KMS-11 (cell line): ENCODE data around the gene ZNRF4.
"Not testable (repeated sequence)": the region's sequence is repeated elsewhere in the genome, so short reads cannot be mapped to it uniquely, and the experiment has no call there.

Experiments
- H2AFZ ChIP-seq: fragments of 200-600 bp; sonication (generic); 2 replicates; pipeline ENCODE4 v1.6.1; 2016; ENCODE audit warnings: antibody characterized with exemption, mixed run types, low read depth
- H3K27ac ChIP-seq: fragments of 200-600 bp; sonication (generic); 2 replicates; pipeline ENCODE4 v1.6.1; 2016; ENCODE audit warnings: mild to moderate bottlenecking, mixed run types
- H3K27me3 ChIP-seq: fragments of 200-600 bp; sonication (generic); 2 replicates; pipeline ENCODE4 v1.6.1; 2017; ENCODE audit warnings: mild to moderate bottlenecking, low read depth, mixed run types, moderate library complexity; ENCODE audit not compliant: insufficient read depth
- H3K36me3 ChIP-seq: fragments of 200-600 bp; sonication (generic); 2 replicates; pipeline ENCODE4 v1.6.1; 2017; ENCODE audit warnings: mild to moderate bottlenecking, mixed run types; ENCODE audit not compliant: insufficient read depth
- H3K4me1 ChIP-seq: fragments of 200-600 bp; sonication (generic); 2 replicates; pipeline ENCODE4 v1.6.1; 2016; ENCODE audit warnings: mild to moderate bottlenecking, low read depth, mixed run types; ENCODE audit not compliant: poor library complexity, severe bottlenecking
- H3K4me2 ChIP-seq: fragments of 200-600 bp; sonication (generic); 2 replicates; pipeline ENCODE4 v1.7.0; 2016; ENCODE audit warnings: mild to moderate bottlenecking, mixed run types
- H3K4me3 ChIP-seq: fragments of 200-600 bp; sonication (generic); IDR thresholded peaks from 2 replicates; pipeline ENCODE4 v1.6.1; 2017; ENCODE audit warnings: low read depth, low read length, mixed read lengths; ENCODE audit not compliant: insufficient read depth
- H3K79me2 ChIP-seq: fragments of 200-600 bp; sonication (generic); 2 replicates; pipeline ENCODE4 v1.6.1; 2016; ENCODE audit warnings: low read depth, mixed run types; ENCODE audit not compliant: insufficient read depth
- H3K9ac ChIP-seq: fragments of 200-600 bp; sonication (generic); 2 replicates; pipeline ENCODE4 v1.6.1; 2016; ENCODE audit warnings: mild to moderate bottlenecking, mixed run types
- H4K20me1 ChIP-seq: fragments of 200-600 bp; sonication (generic); 2 replicates; pipeline ENCODE4 v1.6.1; 2016; ENCODE audit warnings: mild to moderate bottlenecking, mixed run types; ENCODE audit not compliant: insufficient read depth
- TF ChIP-seq, protein P1 (sequence below): fragments of 200-600 bp; sonication (generic); conservative IDR thresholded peaks from 2 replicates; pipeline ENCODE4 v1.6.1; 2017; ENCODE audit warnings: low read depth, mild to moderate bottlenecking, antibody characterized with exemption, low read length, moderate library complexity, mixed read lengths

ZNRF4 gene

DNA sequence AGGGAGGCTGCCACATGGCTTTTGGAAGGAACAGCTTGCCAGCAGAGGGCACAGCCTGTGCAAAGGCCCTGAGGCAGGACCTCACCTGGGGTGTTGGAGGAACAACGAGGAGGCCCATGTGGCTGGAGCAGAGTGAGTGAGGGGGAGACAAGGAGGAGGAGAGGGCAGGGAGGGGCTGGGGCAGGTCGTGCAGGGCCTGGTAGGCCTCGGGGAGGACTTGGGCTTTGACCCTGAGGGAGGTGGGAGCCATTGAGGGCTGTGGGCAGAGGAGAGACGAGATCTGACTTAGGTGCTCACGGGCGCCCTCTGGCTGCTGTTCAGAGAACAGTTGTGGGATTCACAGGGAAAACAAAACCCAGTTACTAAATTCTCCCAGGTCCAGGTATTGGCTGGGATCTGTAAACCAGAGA lies 25.2 kb downstream of the ZNRF4 start:
- Histone ChIP-seq H3K27me3 (peaks cover 14% of the 10 kb centered on the region; the same call in 1 of the 2 replicates), H3K79me2 (no peaks in the 10 kb centered on the region)
- TF ChIP-seq, protein P1, sequence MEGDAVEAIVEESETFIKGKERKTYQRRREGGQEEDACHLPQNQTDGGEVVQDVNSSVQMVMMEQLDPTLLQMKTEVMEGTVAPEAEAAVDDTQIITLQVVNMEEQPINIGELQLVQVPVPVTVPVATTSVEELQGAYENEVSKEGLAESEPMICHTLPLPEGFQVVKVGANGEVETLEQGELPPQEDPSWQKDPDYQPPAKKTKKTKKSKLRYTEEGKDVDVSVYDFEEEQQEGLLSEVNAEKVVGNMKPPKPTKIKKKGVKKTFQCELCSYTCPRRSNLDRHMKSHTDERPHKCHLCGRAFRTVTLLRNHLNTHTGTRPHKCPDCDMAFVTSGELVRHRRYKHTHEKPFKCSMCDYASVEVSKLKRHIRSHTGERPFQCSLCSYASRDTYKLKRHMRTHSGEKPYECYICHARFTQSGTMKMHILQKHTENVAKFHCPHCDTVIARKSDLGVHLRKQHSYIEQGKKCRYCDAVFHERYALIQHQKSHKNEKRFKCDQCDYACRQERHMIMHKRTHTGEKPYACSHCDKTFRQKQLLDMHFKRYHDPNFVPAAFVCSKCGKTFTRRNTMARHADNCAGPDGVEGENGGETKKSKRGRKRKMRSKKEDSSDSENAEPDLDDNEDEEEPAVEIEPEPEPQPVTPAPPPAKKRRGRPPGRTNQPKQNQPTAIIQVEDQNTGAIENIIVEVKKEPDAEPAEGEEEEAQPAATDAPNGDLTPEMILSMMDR, result peak; percentile 60

DNA sequence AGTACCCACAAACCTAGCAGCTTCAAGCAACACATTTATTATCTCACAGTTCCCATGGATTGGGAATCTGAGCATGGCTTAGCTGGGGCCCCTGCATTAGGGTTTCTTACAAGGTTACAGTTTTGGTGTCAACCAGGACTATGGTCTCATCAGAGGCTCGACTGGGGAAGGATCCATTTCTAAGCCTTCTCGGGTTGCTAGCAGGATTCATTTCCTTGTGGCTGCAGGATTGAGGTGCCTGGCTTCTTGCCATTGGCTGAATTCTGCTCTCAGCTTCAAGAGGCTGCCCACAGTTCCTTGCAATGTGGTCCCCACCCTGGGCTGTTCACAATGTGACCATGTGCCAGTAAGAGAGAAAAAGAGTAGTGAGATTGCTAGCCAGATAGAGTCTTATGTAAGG lies 26.7 kb downstream of the ZNRF4 start:
- Histone ChIP-seq H3K79me2 (no peaks in the 10 kb centered on the region), H3K4me2 (no peak overlapping the region), H3K9ac (no peak overlapping the region), H3K36me3 (no peaks in the 10 kb centered on the region), H3K4me1 (no peaks in the 10 kb centered on the region), H2AFZ (no peak overlapping the region), H3K4me3 (no peak overlapping the region), H3K27ac (no peak overlapping the region), H3K27me3 (peaks cover 14% of the 10 kb centered on the region; the same call in 1 of the 2 replicates), H4K20me1 (no peaks in the 10 kb centered on the region)
- TF ChIP-seq, protein P1, result no peak

More for the DNA sequence above, 25.2 kb downstream of the ZNRF4 start:
- Histone ChIP-seq H3K36me3 (no peaks in the 10 kb centered on the region), H3K9ac (no peak overlapping the region), H2AFZ (no peak overlapping the region), H4K20me1 (no peaks in the 10 kb centered on the region), H3K4me3 (no peak overlapping the region), H3K27ac (no peak overlapping the region), H3K4me1 (no peaks in the 10 kb centered on the region), H3K4me2 (no peak overlapping the region)

DNA sequence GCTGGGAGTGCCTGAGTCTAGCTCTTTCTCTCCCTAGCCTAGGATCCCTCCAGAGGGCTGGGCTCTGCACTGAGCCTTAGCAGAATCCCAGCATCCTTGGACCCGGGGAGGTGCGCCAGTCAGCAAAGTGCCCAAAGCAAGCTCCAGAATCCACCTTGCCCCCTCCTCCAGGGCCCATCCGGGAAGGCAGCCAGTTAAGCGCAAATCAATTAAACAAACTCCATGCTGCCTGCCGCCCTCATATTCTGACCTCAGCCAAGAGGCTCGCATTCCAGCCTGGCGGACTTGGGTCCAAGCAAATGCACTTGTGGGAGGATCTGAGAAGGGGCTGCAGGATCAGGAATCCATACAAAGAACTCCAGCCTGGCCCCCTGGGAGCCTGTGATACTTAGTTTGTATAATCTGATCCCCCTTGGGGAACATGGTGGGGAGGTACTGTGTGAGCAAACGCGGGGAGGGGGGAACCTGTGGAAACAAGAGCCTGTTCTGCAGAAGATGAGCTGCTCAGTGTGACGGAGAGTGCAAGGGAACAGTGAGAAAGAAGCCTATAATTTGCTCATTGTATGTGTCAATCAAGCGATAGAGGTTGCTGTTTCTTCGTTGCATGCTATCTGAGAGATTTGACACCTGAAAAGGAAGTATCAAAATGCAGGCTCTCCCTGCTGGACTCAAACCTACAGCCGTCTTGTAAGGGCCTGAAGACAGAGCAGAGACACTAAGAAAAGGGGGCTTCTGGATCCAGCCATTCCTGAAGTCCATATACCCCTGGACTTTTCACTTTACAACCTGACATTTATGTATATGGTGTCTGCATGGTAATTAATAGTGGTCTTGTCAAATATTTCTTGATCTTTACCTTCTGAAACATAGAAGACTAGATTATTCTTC lies 29.4 kb downstream of the ZNRF4 start:
- Histone ChIP-seq H3K9ac (no peak overlapping the region), H3K27ac (no peak overlapping the region), H3K27me3 (peaks cover 25% of the 10 kb centered on the region; the same call in 1 of the 2 replicates), H3K36me3 (no peaks in the 10 kb centered on the region), H2AFZ (no peak overlapping the region), H3K4me1 (no peaks in the 10 kb centered on the region), H4K20me1 (no peaks in the 10 kb centered on the region), H3K4me2 (no peak overlapping the region), H3K79me2 (no peaks in the 10 kb centered on the region), H3K4me3 (no peak overlapping the region)
- TF ChIP-seq, protein P1, result no peak

DNA sequence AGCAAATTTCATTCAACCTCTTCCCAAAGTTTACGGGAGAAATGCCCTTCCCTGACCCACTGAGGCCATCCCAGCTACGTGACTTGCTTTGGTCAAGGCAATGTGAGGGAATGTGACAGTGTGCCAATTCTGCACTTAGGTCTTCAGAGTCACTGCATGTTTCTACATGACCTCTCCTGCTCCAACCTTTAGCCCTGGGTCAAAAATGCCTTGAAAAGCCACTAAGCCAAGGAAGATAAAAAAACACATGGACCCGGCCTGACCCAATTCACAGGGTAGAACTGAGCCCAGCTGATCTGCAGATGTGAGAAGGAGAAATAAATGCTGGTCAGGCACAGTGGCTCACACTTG lies 30.0 kb downstream of the ZNRF4 start:
- no peaks in the 10 kb centered on the region for H3K79me2 ChIP-seq
- H4K20me1 ChIP-seq, result no peaks in the 10 kb centered on the region
- H3K27ac ChIP-seq, result no peak overlapping the region
- no peaks in the 10 kb centered on the region for H3K4me1 ChIP-seq
- H3K4me2 ChIP-seq, result no peak overlapping the region
- no peak overlapping the region for H3K4me3 ChIP-seq
- no peak overlapping the region for H3K9ac ChIP-seq
- peaks cover 28% of the 10 kb centered on the region; the same call in 1 of the 2 replicates for H3K27me3 ChIP-seq
- H2AFZ ChIP-seq, result no peak overlapping the region
- TF ChIP-seq, protein P1, result no peak
- no peaks in the 10 kb centered on the region for H3K36me3 ChIP-seq

DNA sequence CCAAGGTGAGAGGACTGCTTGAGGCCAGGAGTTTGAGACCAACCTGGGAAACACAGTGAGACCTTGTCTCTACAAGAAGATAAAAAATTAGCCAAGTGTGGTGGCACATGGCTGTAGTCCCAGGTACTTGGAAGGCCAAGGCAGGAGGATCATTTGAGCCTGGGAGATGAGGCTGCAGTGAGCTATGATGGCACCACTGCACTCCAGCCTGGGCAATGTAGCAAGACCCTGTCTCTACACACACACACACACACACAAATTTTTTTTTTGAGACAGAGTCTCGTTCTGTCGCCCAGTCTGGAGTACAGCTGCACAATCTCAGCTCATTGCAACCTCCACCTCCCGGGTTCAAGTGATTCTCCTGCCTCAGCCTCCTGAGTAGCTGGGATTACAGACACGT lies 30.4 kb downstream of the ZNRF4 start:
- not testable (repeated sequence) for H3K4me1 ChIP-seq, H3K79me2 ChIP-seq, H3K4me3 ChIP-seq

More for the DNA sequence above, 30.4 kb downstream of the ZNRF4 start:
- H3K27ac ChIP-seq, H3K36me3 ChIP-seq, H3K4me2 ChIP-seq, H4K20me1 ChIP-seq, H2AFZ ChIP-seq, H3K9ac ChIP-seq: not testable (repeated sequence)
- H3K27me3 ChIP-seq, result peaks cover 32% of the 10 kb centered on the region; the same call in 1 of the 2 replicates
